Fibroblast of lung (primary cell): ENCODE data around the gene TMEM170A.

Experiments used
- CTCF ChIP-seq, 2 donors: IDR thresholded peaks in 1 of 2; conservative IDR thresholded peaks in 1 of 2; 1 replicate in 1 of 2; 2 replicates in 1 of 2; pipeline ENCODE4 v1.5.1; 2011 to 2012; ENCODE audit warnings: low read length in 2 of 2, control low read depth in 1 of 2, inconsistent platforms in 1 of 2, low read depth in 1 of 2, mild to moderate bottlenecking in 1 of 2
- EZH2 ChIP-seq: IDR thresholded peaks from 2 replicates; pipeline ENCODE4 v1.5.1; 2012; ENCODE audit warnings: low read length, control low read depth, mild to moderate bottlenecking; ENCODE audit errors: missing control alignments

DNA sequence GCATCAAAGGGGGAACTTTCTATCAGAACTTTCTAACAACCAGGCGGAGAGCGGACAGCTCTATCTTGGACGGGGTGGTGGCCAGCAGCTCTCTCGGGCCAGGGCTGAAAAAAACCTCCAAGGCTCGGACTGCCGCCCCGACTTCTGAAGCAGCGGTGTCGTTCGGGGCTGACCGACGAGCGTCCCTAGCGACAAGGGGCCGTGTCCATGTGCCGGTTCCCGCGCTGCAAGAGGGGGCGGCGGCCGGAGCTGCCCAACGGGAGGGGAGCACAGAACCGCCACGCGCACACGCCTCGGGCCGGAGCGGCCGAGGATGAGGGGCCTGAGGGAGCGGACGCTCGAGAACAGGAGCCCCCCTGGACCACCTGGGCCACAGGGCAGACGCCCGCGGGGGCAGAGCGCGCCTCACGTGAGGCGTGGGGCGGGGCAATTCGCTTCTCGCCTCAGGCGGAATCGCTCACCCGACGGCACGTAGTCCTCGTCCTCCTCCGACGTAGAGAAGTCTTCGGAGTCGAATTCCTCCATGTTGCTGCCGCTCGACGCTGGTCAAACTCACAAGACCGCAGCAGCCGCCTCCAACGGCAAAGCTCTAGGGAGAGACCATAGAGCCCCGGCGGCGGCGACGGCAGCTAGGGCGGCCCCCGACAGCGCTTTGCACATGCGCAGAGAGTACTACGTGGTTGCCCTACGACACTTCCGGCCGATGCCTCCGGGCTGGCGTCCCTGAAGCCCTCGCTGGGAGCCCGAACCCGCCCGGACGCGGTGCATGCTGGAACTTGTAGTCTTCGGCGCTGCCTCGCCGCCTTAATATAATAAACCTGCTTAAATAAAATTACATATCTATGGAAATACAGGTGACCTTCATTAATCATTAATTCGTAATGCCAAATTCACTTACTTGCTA is 31.4 kb downstream of the TMEM170A start, which contains the start of gene CFDP1:
- no peak for TF ChIP-seq CTCF (conservative IDR thresholded peaks at IDR 0.05 in 1 of 2, IDR thresholded peaks at IDR 0.05 in 1 of 2; ENCODE audit: low read depth in 1 of 2, low read length in 2 of 2)
- no peak for TF ChIP-seq EZH2
